HG02798 (cell line): ENCODE data around the gene HOXA13.

Experiments
- ATAC-seq: cut with Tn5 transposase; IDR thresholded peaks from one replicate; pipeline ENCODE4 v1.9.1; 2021; ENCODE audit warnings: mild to moderate bottlenecking; ENCODE audit not compliant: unreplicated experiment, poor library complexity

HOXA13 gene

DNA sequence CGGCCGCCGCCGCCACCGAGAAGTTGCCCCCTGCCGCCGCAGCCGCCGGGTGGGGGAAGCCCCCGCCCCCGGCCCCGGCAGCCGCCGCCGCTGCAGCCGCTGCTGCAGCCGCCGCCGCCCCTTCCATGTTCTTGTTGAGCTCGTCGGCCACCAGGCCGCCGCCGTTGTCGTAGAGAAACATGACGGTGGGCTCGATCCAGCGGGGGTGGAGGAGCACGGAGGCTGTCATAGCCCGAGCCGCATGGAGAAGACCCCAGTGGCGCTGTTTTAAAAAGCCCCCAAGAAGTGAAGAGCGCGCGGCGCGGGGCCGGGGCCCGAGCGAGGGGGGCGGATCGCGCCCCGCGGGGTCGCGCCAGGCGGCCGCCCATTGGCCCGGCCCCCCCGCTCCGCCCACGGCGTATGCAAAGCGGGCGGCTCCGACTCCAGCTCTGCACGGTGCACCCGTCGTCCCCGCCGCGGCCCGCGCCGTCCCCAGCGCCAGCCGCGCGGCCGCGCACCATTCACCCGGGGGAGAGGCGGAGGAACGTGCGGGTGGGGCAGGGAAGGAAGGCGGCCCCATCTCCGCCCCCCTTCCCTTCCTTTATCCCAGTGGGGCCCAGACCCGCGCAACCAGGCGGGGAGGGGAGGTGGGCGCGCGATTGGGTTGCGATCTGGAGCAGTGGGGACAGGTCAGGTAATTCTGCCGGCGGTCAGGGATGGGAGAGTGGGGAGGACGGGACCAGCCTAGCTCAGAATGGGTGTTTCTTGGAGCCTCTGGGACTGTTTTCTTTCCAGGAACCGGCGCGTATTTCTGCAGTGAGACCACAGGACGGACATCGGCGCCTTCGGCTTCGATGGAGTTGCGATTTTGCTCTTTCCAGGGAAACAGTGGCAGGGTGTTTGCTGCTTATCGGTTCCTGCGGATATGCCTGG lies at the start of gene HOXA13:
Gene HOXA13, minus strand, starts transcription at position 243 of the 912 bp plus-strand sequence. Its CDS starts 14 bp downstream, at position 229.
- peak; percentile 77 for ATAC-seq

- ATAC-seq, result no peak
Measured at GRCh38 chr7:27248911-27249723, 49.2 kb upstream of the HOXA13 start.

DNA sequence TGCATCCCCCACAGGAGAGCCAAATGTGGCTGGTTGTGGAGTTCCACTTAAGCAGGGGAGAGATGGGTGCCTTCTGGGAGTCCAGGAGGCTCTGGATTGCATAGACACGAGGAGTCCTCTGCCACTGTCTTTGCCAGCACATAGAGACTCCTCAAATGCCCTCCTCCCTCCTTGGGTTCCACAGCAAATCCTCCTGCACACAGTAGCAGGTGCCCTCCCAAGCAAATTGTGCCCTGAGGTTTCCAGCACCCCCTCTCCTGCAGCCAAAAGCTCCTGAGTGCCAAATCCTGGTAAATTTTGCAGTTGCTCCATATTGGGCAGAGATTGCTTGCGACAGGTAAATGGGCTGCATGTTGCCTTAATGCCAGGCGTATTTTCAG lies 48.5 kb upstream of the HOXA13 start:
- no peak for ATAC-seq

- ATAC-seq, result no peak
Measured at GRCh38 chr7:27247452-27248426, 47.8 kb upstream of the HOXA13 start.

DNA sequence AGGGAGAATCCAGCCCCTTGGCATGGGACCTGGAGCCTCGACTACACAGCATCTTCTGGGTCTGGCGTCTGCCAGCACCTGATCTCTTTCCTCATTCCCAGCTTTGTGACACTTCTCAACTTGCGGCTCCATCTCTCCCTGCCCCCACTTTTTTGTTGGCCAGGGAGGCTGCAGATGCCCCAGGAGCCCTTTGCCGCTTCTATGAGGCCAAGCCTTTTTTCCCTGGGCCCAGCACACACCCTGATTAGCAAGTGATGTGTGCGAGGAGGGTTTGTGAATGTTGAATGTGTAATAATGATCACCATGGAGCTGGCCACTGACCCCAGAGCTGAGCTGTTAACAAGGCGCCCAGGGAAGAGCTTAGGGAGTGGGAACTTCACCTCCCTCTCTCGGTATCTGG lies 47.1 kb upstream of the HOXA13 start:
- no peak for ATAC-seq

- ATAC-seq, result no peak
Measured at GRCh38 chr7:27245798-27246691, 46.2 kb upstream of the HOXA13 start.

- no peak for ATAC-seq
Measured at GRCh38 chr7:27245124-27245797, 45.4 kb upstream of the HOXA13 start.

- ATAC-seq, result no peak
Measured at GRCh38 chr7:27244488-27245123, 44.7 kb upstream of the HOXA13 start.

DNA sequence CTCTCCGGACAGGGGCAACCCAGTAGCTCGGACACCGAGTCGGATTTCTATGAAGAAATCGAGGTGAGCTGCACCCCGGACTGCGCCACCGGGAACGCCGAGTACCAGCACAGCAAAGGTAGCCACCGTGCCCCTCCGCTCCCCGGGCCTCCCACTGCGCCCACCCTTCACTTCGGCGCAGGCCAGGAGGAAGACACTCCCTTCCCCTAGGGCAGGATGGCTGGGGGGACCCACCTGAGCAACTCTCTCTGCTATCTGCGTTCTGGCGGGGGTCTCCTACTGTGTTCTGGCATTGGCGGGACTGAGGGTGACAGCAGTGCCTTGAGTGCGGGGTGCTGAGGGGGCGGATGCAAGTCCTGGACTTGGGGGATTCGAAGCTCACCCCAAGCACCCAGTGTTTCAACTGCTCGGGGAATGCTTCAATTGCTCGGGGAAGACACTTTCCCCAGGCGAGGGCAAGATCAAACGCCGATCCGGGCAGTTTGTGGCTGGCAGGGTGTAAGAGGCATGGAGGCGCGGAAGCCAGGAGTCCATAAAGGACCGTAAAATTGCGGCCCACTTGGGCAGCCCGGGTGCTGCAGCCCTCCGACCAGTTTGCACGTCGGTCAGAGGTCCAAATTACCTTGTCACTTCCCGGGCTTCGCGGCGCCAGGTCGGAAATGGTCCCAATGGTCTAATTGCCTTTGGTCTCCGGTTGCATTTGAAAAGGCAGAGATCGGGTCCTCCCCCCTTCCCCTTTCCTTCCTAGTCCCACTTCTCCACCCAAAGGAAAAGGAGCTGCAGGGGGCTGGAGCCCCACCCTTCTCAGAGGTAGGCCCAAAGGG lies 43.7 kb upstream of the HOXA13 start:
- ATAC-seq, result no peak

DNA sequence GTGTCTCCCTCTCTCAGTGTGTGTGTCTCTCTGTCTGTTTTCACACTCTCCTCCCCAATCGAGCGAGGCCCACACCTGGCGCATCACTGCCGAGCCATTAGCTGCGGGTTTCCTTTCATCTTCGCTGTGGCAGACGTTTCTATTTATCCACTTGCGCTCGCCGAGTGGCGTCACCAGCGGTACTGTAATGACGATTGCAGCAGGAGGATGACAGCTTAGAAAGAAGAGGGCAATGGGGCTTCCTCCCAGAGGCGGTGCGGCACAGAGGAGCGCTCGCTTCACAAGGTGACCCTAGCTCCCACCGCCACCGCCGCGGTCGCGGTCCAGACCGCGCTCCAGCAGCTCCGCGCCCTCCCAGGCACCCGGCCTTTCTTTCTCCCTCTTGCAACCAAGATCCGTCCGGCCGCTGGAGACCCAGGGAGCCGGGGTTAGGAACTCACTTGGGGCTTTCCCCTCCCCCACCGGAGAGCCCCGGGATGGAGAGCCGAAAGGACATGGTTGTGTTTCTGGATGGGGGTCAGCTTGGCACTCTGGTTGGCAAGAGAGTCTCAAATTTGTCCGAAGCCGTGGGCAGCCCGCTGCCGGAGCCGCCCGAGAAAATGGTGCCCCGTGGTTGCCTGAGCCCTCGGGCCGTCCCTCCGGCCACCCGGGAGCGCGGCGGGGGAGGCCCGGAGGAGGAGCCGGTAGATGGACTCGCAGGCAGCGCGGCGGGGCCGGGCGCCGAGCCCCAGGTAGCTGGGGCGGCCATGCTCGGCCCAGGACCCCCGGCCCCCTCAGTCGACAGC lies 42.9 kb upstream of the HOXA13 start, which contains the start of gene EVX1:
Gene EVX1, plus strand, starts transcription at position 248 of the 785 bp plus-strand sequence. Its CDS starts 229 bp downstream, at position 477.
- ATAC-seq, result no peak

GRCh38 chr7:27242154-27242553 lies 42.3 kb upstream of the HOXA13 start:
- ATAC-seq, result no peak

DNA sequence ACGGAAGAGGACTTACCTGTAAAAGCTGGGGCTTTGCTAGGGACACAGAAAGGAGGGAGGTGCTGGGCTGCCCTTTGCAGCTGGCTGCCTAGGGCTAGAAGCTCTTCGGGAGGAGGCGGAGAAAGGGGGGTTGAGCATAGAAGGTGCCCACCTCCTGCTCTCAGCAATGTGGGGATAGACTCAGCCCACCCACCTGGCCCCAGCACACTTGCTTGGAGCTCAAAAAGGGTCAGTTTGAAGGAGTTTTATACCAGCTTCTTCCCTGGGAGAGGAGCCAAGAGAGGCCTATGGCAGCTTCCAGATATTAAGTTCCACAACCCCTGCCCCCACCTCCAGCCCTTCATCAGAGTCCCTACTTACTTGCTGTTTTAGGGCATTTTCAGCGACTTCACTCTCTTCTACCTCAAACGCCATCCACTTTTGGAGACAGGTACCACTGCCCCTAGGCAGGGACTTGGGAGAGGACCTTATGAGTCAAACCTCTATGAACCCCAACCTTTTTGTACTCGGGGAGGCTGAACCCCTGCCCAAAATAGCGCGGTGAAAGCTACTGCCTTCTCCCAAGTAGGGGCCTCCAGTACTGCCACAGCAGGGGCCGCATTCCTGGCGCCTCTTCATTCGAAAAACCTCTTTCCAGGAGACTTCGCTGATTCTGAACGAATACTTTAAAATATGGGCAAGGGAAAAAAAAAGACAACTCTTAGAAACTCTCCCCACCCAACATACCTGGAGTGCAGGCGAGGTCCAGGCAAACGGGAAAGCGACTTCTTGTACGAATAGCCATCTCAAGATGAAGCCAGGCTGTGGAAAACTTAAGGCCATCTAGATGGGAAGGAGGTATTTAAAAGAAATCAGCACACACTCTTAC lies 41.5 kb upstream of the HOXA13 start:
- ATAC-seq, result no peak

GRCh38 chr7:27240015-27240731 lies 40.3 kb upstream of the HOXA13 start:
- ATAC-seq, result no peak

GRCh38 chr7:27239387-27240014 lies 39.6 kb upstream of the HOXA13 start:
- no peak for ATAC-seq
